ENCODE measurements around the gene FAHD1. TPM values are rescaled to one million over a fixed set of nuclear protein-coding genes. Genes with fewer than 3 reads are reported as not detected.
A peak's percentile ranks its signal among the peaks of the same experiment; 100 is the strongest.

The FAHD1 gene
- total and polyA plus RNA-seq, 2 donors from 2014 or later, result 36.4 to 108 TPM

- Histone ChIP-seq H3K27ac (ENCODE audit: low read depth in 2 of 2, low read length in 2 of 2) (peak overlapping the region; percentile 51 to 66), H3K4me3 (ENCODE audit: low read length in 3 of 3) (peak overlapping the region; percentile 36 to 100 (median 75)), H3K4me1 (ENCODE audit: control insufficient read depth in 2 of 3, insufficient read depth in 2 of 3, low read depth in 1 of 3, low read length in 3 of 3) (peaks cover 0 to 23% (median 3%) of the 10 kb centered on the region in 3 donors), H3K9ac (ENCODE audit: low read length in 3 of 3) (peak overlapping the region in 2 of 3 donors; percentile 27 to 46), H3K27me3 (ENCODE audit: control insufficient read depth, insufficient read depth, low read length) (no peaks in the 10 kb centered on the region), H3K36me3 (ENCODE audit: control insufficient read depth in 2 of 3, insufficient read depth in 3 of 3, low read length in 3 of 3) (peaks cover 0 to 2% (median 0%) of the 10 kb centered on the region in 3 donors), H3K9me3 (ENCODE audit: control insufficient read depth in 2 of 3, insufficient read depth in 1 of 3, low read length in 3 of 3) (no peaks in the 10 kb centered on the region)
- no peak for TF ChIP-seq CTCF (IDR thresholded peaks at IDR 0.05; ENCODE audit: borderline replicate concordance, extremely low read depth, insufficient read depth)
- FAIRE-seq, result no peak
- DNase-seq, result peak in 2 of 5 donors; percentile 29 to 50
- intact Hi-C loops (cut with DNase I), result no loop called here
Measured at GRCh38 chr16:1828645-1829410, 1.8 kb downstream of the FAHD1 start.

- peaks cover 0 to 21% (median 3%) of the 10 kb centered on the region in 3 donors for H3K4me1 ChIP-seq (ENCODE audit: control insufficient read depth in 2 of 3, insufficient read depth in 2 of 3, low read depth in 1 of 3, low read length in 3 of 3)
- no peaks in the 10 kb centered on the region for H3K27me3 ChIP-seq (ENCODE audit: control insufficient read depth, insufficient read depth, low read length)
- peak overlapping the region in 1 of 2 donors; percentile 65 for H3K27ac ChIP-seq (ENCODE audit: low read depth in 2 of 2, low read length in 2 of 2)
- intact Hi-C loops (cut with DNase I), result no loop called here
- H3K36me3 ChIP-seq (ENCODE audit: control insufficient read depth in 2 of 3, insufficient read depth in 3 of 3, low read length in 3 of 3), result peaks cover 0 to 2% (median 0%) of the 10 kb centered on the region in 3 donors
- H3K9me3 ChIP-seq (ENCODE audit: control insufficient read depth in 2 of 3, insufficient read depth in 1 of 3, low read length in 3 of 3), result no peaks in the 10 kb centered on the region
- peak in 2 of 5 donors; percentile 19 to 24 for DNase-seq
- H3K9ac ChIP-seq (ENCODE audit: low read length in 3 of 3), result no peak overlapping the region
- H3K4me3 ChIP-seq (ENCODE audit: low read length in 3 of 3), result peak overlapping the region in 1 of 3 donors; percentile 100
- no peak for FAIRE-seq
- no peak for TF ChIP-seq CTCF (IDR thresholded peaks at IDR 0.05; ENCODE audit: borderline replicate concordance, extremely low read depth, insufficient read depth)
Measured at GRCh38 chr16:1830213-1830612, 3.2 kb downstream of the FAHD1 start.

- Histone ChIP-seq H3K9me3 (ENCODE audit: control insufficient read depth in 2 of 3, insufficient read depth in 1 of 3, low read length in 3 of 3) (no peaks in the 10 kb centered on the region), H3K27ac (ENCODE audit: low read depth in 2 of 2, low read length in 2 of 2) (peak overlapping the region; percentile 8 to 37), H3K9ac (ENCODE audit: low read length in 3 of 3) (no peak overlapping the region), H3K27me3 (ENCODE audit: control insufficient read depth, insufficient read depth, low read length) (no peaks in the 10 kb centered on the region), H3K4me1 (ENCODE audit: control insufficient read depth in 2 of 3, insufficient read depth in 2 of 3, low read depth in 1 of 3, low read length in 3 of 3) (peaks cover 0 to 14% (median 3%) of the 10 kb centered on the region in 3 donors), H3K4me3 (ENCODE audit: low read length in 3 of 3) (peak overlapping the region in 2 of 3 donors; percentile 17 to 29), H3K36me3 (ENCODE audit: control insufficient read depth in 2 of 3, insufficient read depth in 3 of 3, low read length in 3 of 3) (peaks cover 0 to 2% (median 0%) of the 10 kb centered on the region in 3 donors)
- FAIRE-seq (no peak), DNase-seq (peak in 1 of 5 donors; percentile 14)
- no peak for TF ChIP-seq CTCF (IDR thresholded peaks at IDR 0.05; ENCODE audit: borderline replicate concordance, extremely low read depth, insufficient read depth)
- intact Hi-C loops (cut with DNase I), result no loop called here
Measured at GRCh38 chr16:1831186-1832075, 4.4 kb downstream of the FAHD1 start.

Data from kidney (tissue), 14 donors.